Astrocyte (in vitro differentiated cells and primary cell): ENCODE data around the gene C19orf53.
"Not testable (repeated sequence)": the region's sequence is repeated elsewhere in the genome, so short reads cannot be mapped to it uniquely, and the experiment has no call there.

Experiments used
- CTCF ChIP-seq: IDR thresholded peaks from 2 replicates; pipeline ENCODE4 v1.5.1; 2011; ENCODE audit warnings: low read depth, mild to moderate bottlenecking, inconsistent platforms, low read length, moderate library complexity; ENCODE audit not compliant: insufficient read depth
- EZH2 ChIP-seq: IDR thresholded peaks from 2 replicates; pipeline ENCODE4 v1.6.1; 2012; ENCODE audit warnings: mild to moderate bottlenecking, low read length, inconsistent platforms; ENCODE audit not compliant: insufficient read depth

GRCh38 chr19:13793317-13793716 lies 19.1 kb downstream of the C19orf53 start:
- not testable (repeated sequence) for TF ChIP-seq CTCF, EZH2
